Upper lobe of left lung (tissue), 6 donors: ENCODE measurements around the gene JARID2. TPM values are rescaled to one million over a fixed set of nuclear protein-coding genes. Genes with fewer than 3 reads are reported as not detected.

Source experiments
- ATAC-seq, 2 donors: fragments of 200-7000 bp; cut with Tn5 transposase; one replicate each; pipeline ENCODE4 v1.9.1; 2022; ENCODE audit warnings: mild to moderate bottlenecking in 2 of 2, moderate library complexity in 2 of 2; ENCODE audit not compliant: low FRiP score in 2 of 2
- DNase-seq, 2 donors: peaks; one replicate each; pipeline ENCODE4 v3.0.0-alpha.2; 2019 to 2020
- H3K27ac ChIP-seq, 4 donors: fragments of 200-600 bp; sonication (generic); one replicate each; pipeline ENCODE4 v1.5.1; 2016 to 2019
- H3K27me3 ChIP-seq, 4 donors: fragments of 200-600 bp; sonication (generic); one replicate each; pipeline ENCODE4 v1.5.1; 2017 to 2019
- H3K36me3 ChIP-seq, 4 donors: fragments of 200-600 bp; sonication (generic); one replicate each; pipeline ENCODE4 v1.5.1; 2016 to 2019
- H3K4me1 ChIP-seq, 4 donors: fragments of 200-600 bp; sonication (generic); one replicate each; pipeline ENCODE4 v1.5.1; 2018 to 2019
- H3K4me3 ChIP-seq, 4 donors: fragments of 200-600 bp; sonication (generic); one replicate each; pipeline ENCODE4 v1.5.1; 2017 to 2019; ENCODE audit warnings: mild to moderate bottlenecking in 2 of 4, moderate library complexity in 1 of 4
- H3K9me3 ChIP-seq, 4 donors: fragments of 200-600 bp; sonication (generic); one replicate each; pipeline ENCODE4 v1.5.1; 2018 to 2019
- CTCF ChIP-seq, 6 experiments: fragments of 450-650 bp in 4 of 6; fragments of 200-600 bp in 2 of 6; sonication (generic) in 2 of 6; IDR thresholded peaks; one replicate each; pipeline ENCODE4 v1.5.1; 2016 to 2019; ENCODE audit warnings: antibody characterized with exemption in 6 of 6
- EP300 ChIP-seq, 4 donors: sonication (generic); formaldehyde crosslinking; IDR thresholded peaks; one replicate each; pipeline ENCODE4 v1.5.1; 2017; ENCODE audit warnings: antibody characterized with exemption in 4 of 4, control low read depth in 2 of 4
- POLR2A ChIP-seq, 4 donors: fragments of 450-650 bp; IDR thresholded peaks; one replicate each; pipeline ENCODE4 v1.5.1; 2016 to 2017; ENCODE audit warnings: antibody characterized with exemption in 4 of 4, mild to moderate bottlenecking in 2 of 4
- POLR2AphosphoS5 ChIP-seq, 2 donors: sonication (generic); formaldehyde crosslinking; IDR thresholded peaks; one replicate each; pipeline ENCODE4 v1.5.1; 2017; ENCODE audit warnings: antibody characterized with exemption in 2 of 2
- WGBS, 2 donors: methylation state at CpG; one replicate each; pipeline ENCODE4 v1.1.5; 2017 to 2018; 5-methylcytosine and 5-hydroxymethylcytosine counted together
- total RNA-seq, 6 donors: library from RNA; depleted of rRNA in 4 of 6; stranded (reverse); fragments of >200 nt in 4 of 6; gene quantifications; one replicate each; pipeline versions ENCODE4 v1.1.0 to v1.2.1, GENCODE V29; 2016 to 2021
- donor health status: DM: no; HTN: no; CAD: no; lungs with moderate emphysema.
- donor health status: DM: no; HTN: yes; CAD: no; lungs with severe emphysema.

JARID2 gene
- total RNA-seq, 6 donors from 2014 or later: 9.6 to 37.7 (median 16.4) TPM

DNA sequence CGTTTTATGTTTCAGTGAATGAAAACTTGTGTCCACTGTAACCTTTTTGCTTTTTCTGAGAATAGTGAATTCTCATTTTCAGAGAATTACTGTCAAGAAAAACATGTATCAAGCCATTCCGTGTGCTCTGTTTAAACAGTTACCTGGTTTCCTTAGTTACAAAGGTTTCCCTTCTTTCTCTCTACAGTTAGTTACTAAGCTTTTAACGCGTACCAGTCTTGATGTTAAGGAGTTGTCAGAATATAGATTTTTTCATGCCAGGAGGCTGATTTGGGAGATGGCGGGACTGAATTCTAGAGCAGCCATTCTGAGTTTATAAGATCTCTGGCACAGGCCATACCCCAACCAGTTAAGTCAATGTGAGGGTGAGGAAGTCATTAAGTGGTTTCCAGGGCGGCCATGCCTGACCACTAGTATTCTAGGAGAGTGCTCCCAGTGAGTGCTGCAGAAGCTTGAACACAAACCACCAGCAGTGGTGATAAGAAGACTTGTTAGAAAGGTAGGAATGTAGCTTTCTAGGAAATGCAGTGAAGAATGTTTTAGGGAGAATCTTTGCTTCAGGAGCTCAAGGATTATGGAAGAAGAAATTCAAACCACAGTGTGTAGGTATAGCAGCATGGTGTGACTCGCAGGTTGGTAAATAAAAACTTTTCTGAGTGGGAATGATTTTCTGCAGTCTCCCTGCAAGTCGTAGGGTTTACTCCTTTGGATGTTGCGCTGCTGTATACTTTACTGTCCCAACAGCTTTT is 112.9 kb downstream of the JARID2 start:
- WGBS, 2 donors: 83 to 92% methylated on average over 9 of the region's 9 CpGs
- peaks cover 5 to 33% (median 17%) of the 10 kb centered on the region in 4 donors for H3K4me1 ChIP-seq

GRCh38 chr6:15359335-15359862 is 113.5 kb downstream of the JARID2 start:
- TF ChIP-seq POLR2AphosphoS5 (IDR thresholded peaks at IDR 0.05): no peak
- no peak for TF ChIP-seq CTCF (IDR thresholded peaks at IDR 0.05)
- no peak for TF ChIP-seq POLR2A (IDR thresholded peaks at IDR 0.05)
- no peak for TF ChIP-seq EP300 (IDR thresholded peaks at IDR 0.05)
- Histone ChIP-seq H3K27ac (no peak overlapping the region), H3K9me3 (no peaks in the 10 kb centered on the region), H3K36me3 (no peaks in the 10 kb centered on the region), H3K27me3 (no peaks in the 10 kb centered on the region), H3K4me1 (peaks cover 9 to 33% (median 21%) of the 10 kb centered on the region in 4 donors), H3K4me3 (no peak overlapping the region)
- DNase-seq: no peak
- WGBS, 2 donors: 83 to 86% methylated on average over 11 of the region's 11 CpGs
- ATAC-seq: no peak

More for the DNA sequence above, 112.9 kb downstream of the JARID2 start:
- Histone ChIP-seq H3K27ac (no peak overlapping the region), H3K9me3 (no peaks in the 10 kb centered on the region), H3K27me3 (no peaks in the 10 kb centered on the region), H3K4me3 (no peak overlapping the region), H3K36me3 (no peaks in the 10 kb centered on the region)
- ATAC-seq: no peak
- TF ChIP-seq POLR2A (IDR thresholded peaks at IDR 0.05) (no peak), CTCF (IDR thresholded peaks at IDR 0.05) (no peak), EP300 (IDR thresholded peaks at IDR 0.05) (no peak)
- no peak for DNase-seq

- H3K27ac ChIP-seq: no peak overlapping the region
- peaks cover 9 to 33% (median 23%) of the 10 kb centered on the region in 4 donors for H3K4me1 ChIP-seq
- no peak overlapping the region for H3K4me3 ChIP-seq
- DNase-seq: no peak
- no peak for ATAC-seq
- WGBS, 2 donors: 97 to 98% methylated on average over 9 of the region's 9 CpGs
- H3K36me3 ChIP-seq: no peaks in the 10 kb centered on the region
- no peaks in the 10 kb centered on the region for H3K27me3 ChIP-seq
- TF ChIP-seq POLR2A (IDR thresholded peaks at IDR 0.05) (no peak), POLR2AphosphoS5 (IDR thresholded peaks at IDR 0.05) (no peak), EP300 (IDR thresholded peaks at IDR 0.05) (no peak), CTCF (IDR thresholded peaks at IDR 0.05) (no peak)
- H3K9me3 ChIP-seq: no peaks in the 10 kb centered on the region
Observed at GRCh38 chr6:15360300-15360699, 114.4 kb downstream of the JARID2 start.

DNA sequence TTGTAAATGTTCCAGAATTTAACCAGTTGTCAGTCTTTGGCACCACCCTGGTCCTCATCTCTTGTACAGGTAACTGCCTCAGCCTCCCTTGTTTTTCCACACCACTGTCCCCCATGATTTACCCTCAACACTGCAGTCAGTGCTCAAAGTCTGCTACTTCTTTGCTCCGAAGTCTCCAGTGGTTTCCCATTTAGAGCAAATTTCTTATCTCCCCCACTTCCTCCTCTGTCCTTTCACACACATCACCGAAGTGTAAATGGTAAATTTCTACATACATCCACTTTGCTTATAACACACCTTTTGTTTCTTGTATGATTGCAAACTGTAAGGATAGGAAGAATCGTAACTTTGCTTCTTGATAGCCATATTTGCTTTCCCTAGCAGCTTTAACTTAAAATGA is 115.3 kb downstream of the JARID2 start:
- no peak overlapping the region for H3K27ac ChIP-seq
- ATAC-seq (no peak), DNase-seq (no peak)
- H3K27me3 ChIP-seq: no peaks in the 10 kb centered on the region
- H3K9me3 ChIP-seq: no peaks in the 10 kb centered on the region
- H3K4me3 ChIP-seq: no peak overlapping the region
- 84 to 85% methylated on average over 3 of the region's 3 CpGs for WGBS, 2 donors
- no peaks in the 10 kb centered on the region for H3K36me3 ChIP-seq
- peaks cover 17 to 42% (median 25%) of the 10 kb centered on the region in 4 donors for H3K4me1 ChIP-seq
- TF ChIP-seq POLR2AphosphoS5 (IDR thresholded peaks at IDR 0.05): no peak

DNA sequence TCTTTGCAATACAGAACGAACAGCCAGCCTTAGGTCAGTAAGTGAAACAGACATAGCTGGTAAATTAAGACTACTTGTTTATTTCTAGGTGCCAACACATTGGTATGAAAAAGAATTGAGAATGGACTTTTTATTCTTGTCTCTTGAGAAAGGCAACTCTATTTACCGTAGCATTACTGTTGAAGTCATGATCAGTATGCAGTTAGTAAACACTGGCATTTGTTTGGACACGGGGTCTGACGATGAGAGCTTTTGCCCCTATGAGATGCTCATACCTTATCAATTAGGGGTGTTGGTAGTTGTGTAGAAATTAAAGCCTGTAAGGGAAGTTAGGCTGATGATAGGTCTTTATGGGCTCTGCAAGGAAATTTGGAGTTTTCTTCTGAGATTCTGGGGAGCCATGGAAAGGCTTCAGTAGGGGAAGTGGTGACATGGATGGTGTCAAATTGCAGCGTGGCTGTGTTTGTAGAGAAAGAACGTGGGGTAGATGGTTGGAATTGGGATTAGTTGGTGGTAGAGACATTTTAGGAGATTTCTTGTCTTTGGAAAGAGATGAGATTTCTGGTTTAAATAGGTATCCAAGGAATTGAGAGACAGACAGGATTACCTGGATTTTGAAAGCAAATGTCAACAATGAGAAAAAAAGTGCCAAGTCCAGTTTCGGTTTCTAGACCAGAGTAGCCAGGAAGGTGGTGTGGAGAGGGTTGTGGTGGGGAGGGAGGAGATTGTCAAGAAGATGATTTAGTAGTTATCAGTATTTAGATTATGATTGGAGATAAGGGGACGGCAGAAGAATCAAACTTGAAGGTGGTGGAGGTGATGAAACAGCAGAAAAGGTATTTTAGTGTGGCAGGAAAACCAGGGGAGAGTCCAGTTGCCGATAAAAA is 116.6 kb downstream of the JARID2 start:
- peaks cover 21 to 55% (median 33%) of the 10 kb centered on the region in 4 donors for H3K4me1 ChIP-seq
- no peaks in the 10 kb centered on the region for H3K27me3 ChIP-seq
- H3K4me3 ChIP-seq: no peak overlapping the region
- no peak for ATAC-seq
- WGBS, 2 donors: 60 to 65% methylated on average over 9 of the region's 9 CpGs
- H3K9me3 ChIP-seq: no peaks in the 10 kb centered on the region
- H3K27ac ChIP-seq: no peak overlapping the region
- TF ChIP-seq EP300 (IDR thresholded peaks at IDR 0.05) (no peak), CTCF (IDR thresholded peaks at IDR 0.05) (no peak), POLR2AphosphoS5 (IDR thresholded peaks at IDR 0.05) (no peak), POLR2A (IDR thresholded peaks at IDR 0.05) (no peak)
- no peaks in the 10 kb centered on the region for H3K36me3 ChIP-seq
- DNase-seq: no peak
